ENCODE data around the gene PCSK5. TPM values are rescaled to one million over a fixed set of nuclear protein-coding genes. Genes with fewer than 3 reads are reported as not detected.
"Not testable (repeated sequence)": the region's sequence is repeated elsewhere in the genome, so short reads cannot be mapped to it uniquely, and the experiment has no call there.

The PCSK5 gene
- total and polyA plus RNA-seq, 3 experiments from 2014 or later, result 1.6 to 1.9 (median 1.8) TPM

DNA sequence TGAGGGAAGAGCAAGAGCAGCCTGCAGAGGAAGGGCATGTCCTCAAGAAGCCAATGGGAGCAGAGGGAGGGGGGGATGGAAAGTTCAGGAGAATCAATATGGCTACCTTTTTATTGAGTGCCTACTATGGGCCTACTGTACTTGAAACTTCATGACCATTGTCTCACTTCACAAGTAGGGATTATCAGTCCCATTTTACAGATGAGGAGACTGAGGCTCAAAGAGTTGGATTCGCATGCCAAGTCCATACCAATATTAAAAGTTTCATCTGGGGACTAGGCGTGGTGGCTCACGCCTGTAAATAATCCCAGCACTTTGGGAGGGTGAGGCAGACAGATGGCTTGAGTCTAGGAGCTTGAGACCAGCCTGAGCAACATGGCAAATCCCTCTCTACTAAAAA, 463.7 kb downstream of the PCSK5 start:
- no peak for DNase-seq
- ChIA-PET POLR2A (no interaction called here), CTCF (no interaction called here)
- no peak overlapping the region for H3K27ac Mint-ChIP-seq
- Histone ChIP-seq H3K27ac (ENCODE audit: low read depth, low read length) (no peak overlapping the region), H3K4me3 (ENCODE audit: low read length) (no peak overlapping the region), H3K36me3 (ENCODE audit: insufficient read depth, low read length) (no peaks in the 10 kb centered on the region), H3K4me1 (ENCODE audit: insufficient read depth, low read length) (no peaks in the 10 kb centered on the region), H3K27me3 (ENCODE audit: insufficient read depth, low read length, poor library complexity, severe bottlenecking) (no peaks in the 10 kb centered on the region), H3K9me3 (ENCODE audit: low read length) (no peaks in the 10 kb centered on the region)
- no peaks in the 10 kb centered on the region for H3K9me3 Mint-ChIP-seq
- no peaks in the 10 kb centered on the region for H3K4me1 Mint-ChIP-seq
- peaks cover 0 to 8% of the 10 kb centered on the region in 2 donors for H3K27me3 Mint-ChIP-seq
- H3K4me3 Mint-ChIP-seq, result no peak overlapping the region
- no peaks in the 10 kb centered on the region for H3K36me3 Mint-ChIP-seq

- no peaks in the 10 kb centered on the region for H3K27me3 ChIP-seq (ENCODE audit: insufficient read depth, low read length, poor library complexity, severe bottlenecking)
- H3K9me3 ChIP-seq (ENCODE audit: low read length), result no peaks in the 10 kb centered on the region
- H3K4me1 ChIP-seq (ENCODE audit: insufficient read depth, low read length), result no peaks in the 10 kb centered on the region
- no peak for DNase-seq
- H3K27ac Mint-ChIP-seq, result peak overlapping the region in 1 of 8 donors; percentile 36
- H3K27me3 Mint-ChIP-seq, result peaks cover 0 to 9% of the 10 kb centered on the region in 2 donors
- no peaks in the 10 kb centered on the region for H3K9me3 Mint-ChIP-seq
- H3K36me3 Mint-ChIP-seq, result no peaks in the 10 kb centered on the region
- H3K4me1 Mint-ChIP-seq, result no peaks in the 10 kb centered on the region
- ChIA-PET CTCF (no interaction called here), POLR2A (no interaction called here)
- H3K36me3 ChIP-seq (ENCODE audit: insufficient read depth, low read length), result no peaks in the 10 kb centered on the region
- H3K4me3 Mint-ChIP-seq, result no peak overlapping the region
- no peak overlapping the region for H3K4me3 ChIP-seq (ENCODE audit: low read length)
- H3K27ac ChIP-seq (ENCODE audit: low read depth, low read length), result no peak overlapping the region
Observed at GRCh38 chr9:76355886-76356285, 465.4 kb downstream of the PCSK5 start.

DNA sequence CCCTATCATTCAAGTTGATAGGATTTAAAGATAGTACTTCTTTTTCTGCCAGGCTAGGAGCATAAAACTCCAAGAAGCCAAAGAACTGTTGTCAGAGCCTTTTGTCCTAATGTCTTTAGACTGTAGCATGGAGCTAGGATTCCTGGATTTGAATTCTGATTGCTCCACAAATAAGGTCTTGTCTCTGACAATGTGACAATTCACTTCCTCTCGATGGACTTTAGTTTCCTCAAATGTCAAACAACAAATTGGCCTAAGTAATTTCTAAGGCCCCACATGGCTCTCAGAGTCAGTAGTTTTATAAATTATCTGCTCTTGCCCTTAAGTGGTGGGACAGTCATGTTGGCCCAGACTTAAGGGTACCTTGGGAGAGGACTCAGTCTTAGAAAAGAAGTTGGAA, 467.1 kb downstream of the PCSK5 start:
- CTCF ChIA-PET, result no interaction called here
- H3K9me3 ChIP-seq (ENCODE audit: low read length), result no peaks in the 10 kb centered on the region
- no peaks in the 10 kb centered on the region for H3K36me3 ChIP-seq (ENCODE audit: insufficient read depth, low read length)
- H3K4me3 ChIP-seq (ENCODE audit: low read length), result no peak overlapping the region
- no peak for DNase-seq
- Mint-ChIP-seq H3K27ac (no peak overlapping the region), H3K9me3 (no peaks in the 10 kb centered on the region), H3K36me3 (no peaks in the 10 kb centered on the region), H3K4me1 (no peaks in the 10 kb centered on the region), H3K27me3 (peaks cover 0 to 9% of the 10 kb centered on the region in 2 donors), H3K4me3 (no peak overlapping the region)
- H3K4me1 ChIP-seq (ENCODE audit: insufficient read depth, low read length), result no peaks in the 10 kb centered on the region
- no peak overlapping the region for H3K27ac ChIP-seq (ENCODE audit: low read depth, low read length)
- no peaks in the 10 kb centered on the region for H3K27me3 ChIP-seq (ENCODE audit: insufficient read depth, low read length, poor library complexity, severe bottlenecking)
- POLR2A ChIA-PET, result no interaction called here

DNA sequence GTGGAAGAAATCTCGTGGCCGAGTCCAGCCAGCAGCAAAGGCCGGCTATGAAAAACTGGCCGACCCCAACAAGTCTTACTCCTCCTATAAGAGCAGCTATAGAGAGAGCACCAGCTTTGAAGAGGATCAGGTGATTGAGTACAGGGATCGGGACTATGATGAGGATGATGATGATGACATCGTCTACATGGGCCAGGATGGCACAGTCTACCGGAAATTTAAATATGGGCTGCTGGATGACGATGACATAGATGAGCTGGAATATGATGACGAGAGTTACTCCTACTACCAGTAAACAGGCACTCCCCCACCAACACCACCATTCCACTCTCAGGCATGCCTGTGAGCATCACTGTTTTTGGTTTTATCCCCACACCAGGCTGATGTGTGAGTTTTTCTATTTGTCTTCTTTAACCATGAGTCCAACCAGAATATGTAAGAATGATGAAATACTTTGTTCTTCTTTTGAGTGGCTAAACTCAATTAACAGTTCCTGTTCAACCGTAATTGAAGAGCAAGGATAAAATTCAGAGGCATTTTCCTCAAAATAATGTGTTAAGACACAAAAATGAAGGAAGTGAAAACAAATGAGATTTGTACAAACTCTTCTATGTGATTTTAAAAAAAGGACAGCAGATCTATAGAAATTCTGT, 468.3 kb downstream of the PCSK5 start:
- no peak overlapping the region for H3K4me3 Mint-ChIP-seq
- H3K4me1 ChIP-seq (ENCODE audit: insufficient read depth, low read length), result no peaks in the 10 kb centered on the region
- H3K27ac ChIP-seq (ENCODE audit: low read depth, low read length), result peak overlapping the region; percentile 78
- no peaks in the 10 kb centered on the region for H3K9me3 Mint-ChIP-seq
- peaks cover 11 to 12% of the 10 kb centered on the region in 2 donors for H3K27me3 Mint-ChIP-seq
- no peaks in the 10 kb centered on the region for H3K27me3 ChIP-seq (ENCODE audit: insufficient read depth, low read length, poor library complexity, severe bottlenecking)
- H3K4me1 Mint-ChIP-seq, result no peaks in the 10 kb centered on the region
- no peaks in the 10 kb centered on the region for H3K36me3 ChIP-seq (ENCODE audit: insufficient read depth, low read length)
- POLR2A ChIA-PET, result no interaction called here
- H3K9me3 ChIP-seq (ENCODE audit: low read length), result no peaks in the 10 kb centered on the region
- H3K4me3 ChIP-seq (ENCODE audit: low read length), result no peak overlapping the region
- no peak overlapping the region for H3K27ac Mint-ChIP-seq
- no peak for DNase-seq
- no peaks in the 10 kb centered on the region for H3K36me3 Mint-ChIP-seq
- CTCF ChIA-PET, result no interaction called here

GRCh38 chr9:76359365-76359764, 468.9 kb downstream of the PCSK5 start:
- H3K4me1 ChIP-seq (ENCODE audit: insufficient read depth, low read length), result no peaks in the 10 kb centered on the region
- H3K4me3 ChIP-seq (ENCODE audit: low read length), result no peak overlapping the region
- no peaks in the 10 kb centered on the region for H3K36me3 ChIP-seq (ENCODE audit: insufficient read depth, low read length)
- CTCF ChIA-PET, result no interaction called here
- no peaks in the 10 kb centered on the region for H3K27me3 ChIP-seq (ENCODE audit: insufficient read depth, low read length, poor library complexity, severe bottlenecking)
- peak overlapping the region; percentile 78 for H3K27ac ChIP-seq (ENCODE audit: low read depth, low read length)
- Mint-ChIP-seq H3K36me3 (no peaks in the 10 kb centered on the region), H3K27me3 (peaks cover 11 to 13% of the 10 kb centered on the region in 2 donors), H3K27ac (no peak overlapping the region), H3K9me3 (no peaks in the 10 kb centered on the region), H3K4me3 (no peak overlapping the region), H3K4me1 (no peaks in the 10 kb centered on the region)
- no peaks in the 10 kb centered on the region for H3K9me3 ChIP-seq (ENCODE audit: low read length)
- POLR2A ChIA-PET, result no interaction called here
- no peak for DNase-seq

DNA sequence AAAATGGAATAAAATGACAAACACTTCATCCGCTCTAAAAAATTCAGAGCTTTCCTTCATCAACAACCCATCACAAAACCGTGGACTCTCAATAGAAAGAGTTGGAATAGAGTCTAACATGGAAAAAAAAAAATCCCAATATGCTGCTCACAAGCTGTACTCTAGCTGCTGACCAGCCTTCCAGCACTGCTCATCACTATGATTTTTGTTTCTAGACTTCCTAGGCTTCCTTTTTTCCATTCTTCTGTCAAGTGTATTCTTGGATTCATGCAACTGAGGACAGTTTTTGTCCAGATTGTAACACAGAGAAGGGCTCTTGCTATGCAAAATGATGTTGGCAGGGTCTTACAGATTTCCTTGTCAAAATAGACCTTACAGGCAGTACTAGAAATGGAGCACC, 469.3 kb downstream of the PCSK5 start:
- H3K9me3 Mint-ChIP-seq, result no peaks in the 10 kb centered on the region
- H3K4me1 ChIP-seq (ENCODE audit: insufficient read depth, low read length), result no peaks in the 10 kb centered on the region
- H3K36me3 ChIP-seq (ENCODE audit: insufficient read depth, low read length), result no peaks in the 10 kb centered on the region
- H3K27me3 ChIP-seq (ENCODE audit: insufficient read depth, low read length, poor library complexity, severe bottlenecking), result no peaks in the 10 kb centered on the region
- no peak overlapping the region for H3K4me3 Mint-ChIP-seq
- H3K36me3 Mint-ChIP-seq, result no peaks in the 10 kb centered on the region
- CTCF ChIA-PET, result no interaction called here
- no peaks in the 10 kb centered on the region for H3K9me3 ChIP-seq (ENCODE audit: low read length)
- no peak overlapping the region for H3K4me3 ChIP-seq (ENCODE audit: low read length)
- peaks cover 11 to 13% of the 10 kb centered on the region in 2 donors for H3K27me3 Mint-ChIP-seq
- DNase-seq, result no peak
- H3K4me1 Mint-ChIP-seq, result no peaks in the 10 kb centered on the region
- POLR2A ChIA-PET, result no interaction called here
- H3K27ac ChIP-seq (ENCODE audit: low read depth, low read length), result peak overlapping the region; percentile 59
- H3K27ac Mint-ChIP-seq, result no peak overlapping the region

- H3K9me3 ChIP-seq (ENCODE audit: low read length); H3K4me3 ChIP-seq (ENCODE audit: low read length); H3K36me3 ChIP-seq (ENCODE audit: insufficient read depth, low read length); DNase-seq; H3K4me1 Mint-ChIP-seq; H3K36me3 Mint-ChIP-seq; H3K9me3 Mint-ChIP-seq; H3K27me3 ChIP-seq (ENCODE audit: insufficient read depth, low read length, poor library complexity, severe bottlenecking); H3K27ac Mint-ChIP-seq; H3K4me3 Mint-ChIP-seq; POLR2A ChIA-PET; H3K4me1 ChIP-seq (ENCODE audit: insufficient read depth, low read length): not testable (repeated sequence)
- peaks cover 8 to 15% of the 10 kb centered on the region in 2 donors for H3K27me3 Mint-ChIP-seq
- peak overlapping the region; percentile 57 for H3K27ac ChIP-seq (ENCODE audit: low read depth, low read length)
- CTCF ChIA-PET, result interaction anchor here (1.0 kb wide), 1 partner anchor 10 kb away, joined by 3 read pairs; no protein-coding TSS in a partner anchor
Observed at GRCh38 chr9:76362332-76363031, 472.0 kb downstream of the PCSK5 start.

DNA sequence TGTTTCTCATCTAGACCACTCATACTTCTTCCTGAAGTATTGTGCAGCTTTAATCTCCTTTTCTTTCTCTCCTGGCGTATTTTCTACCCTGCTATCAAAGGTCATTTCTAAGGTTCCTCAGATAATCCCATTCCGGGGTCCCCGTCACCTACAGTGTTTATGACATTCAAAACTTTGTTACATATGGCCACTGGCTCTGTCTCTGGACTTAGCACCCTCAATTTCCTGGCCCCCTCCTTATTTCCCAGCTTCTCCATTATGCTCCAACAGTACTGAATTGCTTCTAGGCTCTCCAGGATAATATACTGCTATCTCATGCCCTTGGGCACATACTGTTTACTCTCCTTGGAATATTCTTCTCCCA, 472.5 kb downstream of the PCSK5 start:
- Histone ChIP-seq H3K27me3 (ENCODE audit: insufficient read depth, low read length, poor library complexity, severe bottlenecking) (no peaks in the 10 kb centered on the region), H3K4me1 (ENCODE audit: insufficient read depth, low read length) (no peaks in the 10 kb centered on the region), H3K4me3 (ENCODE audit: low read length) (no peak overlapping the region), H3K27ac (ENCODE audit: low read depth, low read length) (peak overlapping the region; percentile 57), H3K36me3 (ENCODE audit: insufficient read depth, low read length) (no peaks in the 10 kb centered on the region), H3K9me3 (ENCODE audit: low read length) (no peaks in the 10 kb centered on the region)
- H3K27ac Mint-ChIP-seq, result no peak overlapping the region
- H3K27me3 Mint-ChIP-seq, result peaks cover 8 to 17% of the 10 kb centered on the region in 2 donors
- H3K9me3 Mint-ChIP-seq, result no peaks in the 10 kb centered on the region
- ChIA-PET CTCF (no interaction called here), POLR2A (no interaction called here)
- H3K36me3 Mint-ChIP-seq, result peaks cover 0 to 3% (median 0%) of the 10 kb centered on the region in 3 donors
- H3K4me1 Mint-ChIP-seq, result no peaks in the 10 kb centered on the region
- no peak overlapping the region for H3K4me3 Mint-ChIP-seq
- no peak for DNase-seq
